ENCODE data around the gene SLC25A24.

SLC25A24 gene

GRCh38 chr1:108107658-108108057 is 92.5 kb downstream of the SLC25A24 start:
- H3K4me3 ChIP-seq (ENCODE audit: low read depth, low read length) = no peak overlapping the region

- no peak overlapping the region for H3K4me3 ChIP-seq (ENCODE audit: low read depth, low read length)
Observed at GRCh38 chr1:108106775-108107174, 93.4 kb downstream of the SLC25A24 start.

GRCh38 chr1:108100148-108100547 is 100.0 kb downstream of the SLC25A24 start:
- no peak overlapping the region for H3K4me3 ChIP-seq (ENCODE audit: low read depth, low read length)

DNA sequence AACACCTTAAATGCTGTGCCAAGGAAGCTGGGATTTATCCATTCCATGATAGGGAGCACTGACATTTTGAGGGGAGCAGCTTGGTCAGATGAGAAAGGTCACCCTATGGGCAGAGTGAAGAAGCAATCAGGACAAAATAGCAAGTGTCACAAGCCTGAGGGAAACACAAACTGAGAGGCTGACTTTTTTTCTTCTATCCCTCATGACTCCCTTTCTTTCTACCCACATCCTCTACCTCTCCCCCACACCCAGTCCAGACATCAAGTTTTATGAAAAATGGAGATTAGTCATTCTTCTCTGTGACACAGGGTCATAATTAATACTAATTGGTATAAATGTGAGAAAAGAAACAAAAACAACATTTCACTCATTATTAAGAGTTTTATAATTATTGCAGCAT is 103.1 kb downstream of the SLC25A24 start:
- H3K4me3 ChIP-seq (ENCODE audit: low read depth, low read length) = no peak overlapping the region

GRCh38 chr1:108096089-108096488 is 104.1 kb downstream of the SLC25A24 start:
- no peak overlapping the region for H3K4me3 ChIP-seq (ENCODE audit: low read depth, low read length)

- H3K4me3 ChIP-seq (ENCODE audit: low read depth, low read length) = no peak overlapping the region
Observed at GRCh38 chr1:108089477-108089876, 110.7 kb downstream of the SLC25A24 start.

DNA sequence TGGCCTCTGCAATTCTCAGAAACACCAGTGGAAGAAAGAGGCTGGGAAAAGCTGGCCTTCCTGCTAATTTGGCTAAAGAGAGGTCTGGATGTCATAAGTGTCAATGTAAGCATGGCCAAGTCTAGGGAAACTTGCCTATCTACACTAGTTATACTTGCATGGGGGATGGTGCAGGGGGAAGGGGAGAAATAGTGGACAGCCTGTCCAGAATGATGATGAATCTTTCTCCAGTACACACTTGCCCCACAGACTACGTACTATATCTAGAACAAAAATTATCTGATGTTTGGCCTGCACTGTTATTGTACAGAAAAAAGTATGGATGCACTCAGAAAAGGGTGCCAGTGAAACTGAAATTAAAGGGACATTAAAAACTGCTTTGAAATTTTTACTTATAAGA is 114.5 kb downstream of the SLC25A24 start:
- H3K4me3 ChIP-seq (ENCODE audit: low read depth, low read length) = no peak overlapping the region

- H3K4me3 ChIP-seq (ENCODE audit: low read depth, low read length) = no peak overlapping the region
Observed at GRCh38 chr1:108084866-108085477, 115.2 kb downstream of the SLC25A24 start.

Data from iPS-11a (cell line).